ENCODE data around the gene COL8A1.

COL8A1 gene

GRCh38 chr3:99709686-99710085 is 71.3 kb downstream of the COL8A1 start:
- TF ChIP-seq TCF12 (IDR thresholded peaks at IDR 0.05; ENCODE audit: low read depth) (no peak), ZBTB7A (IDR thresholded peaks at IDR 0.05; ENCODE audit: low read depth) (no peak), MAX (IDR thresholded peaks at IDR 0.05) (no peak), EGR1 (IDR thresholded peaks at IDR 0.05) (no peak), EP300 (IDR thresholded peaks at IDR 0.05; ENCODE audit: borderline replicate concordance) (no peak), USF1 (IDR thresholded peaks at IDR 0.05) (no peak), RAD21 (IDR thresholded peaks at IDR 0.05; ENCODE audit: low read depth) (no peak), CREB1 (IDR thresholded peaks at IDR 0.05; ENCODE audit: low read depth) (no peak), TEAD4 (IDR thresholded peaks at IDR 0.05) (no peak), CEBPB (IDR thresholded peaks at IDR 0.05) (no peak), YY1 (IDR thresholded peaks at IDR 0.05; ENCODE audit: low read depth) (no peak), REST (IDR thresholded peaks at IDR 0.05; ENCODE audit: low read depth) (no peak), NFIC (IDR thresholded peaks at IDR 0.05) (no peak)

- no peak for TF ChIP-seq TEAD4 (IDR thresholded peaks at IDR 0.05)
These were observed 71.7 kb downstream of the COL8A1 start for GRCh38 chr3:99710094-99710493.

- TF ChIP-seq TEAD4 (IDR thresholded peaks at IDR 0.05) = no peak
- TF ChIP-seq FOXM1 (IDR thresholded peaks at IDR 0.05; ENCODE audit: borderline replicate concordance, low read depth) = no peak
- TF ChIP-seq CEBPB (IDR thresholded peaks at IDR 0.05) = no peak
- TF ChIP-seq USF1 (IDR thresholded peaks at IDR 0.05) = no peak
These were observed 73.0 kb downstream of the COL8A1 start for GRCh38 chr3:99711351-99711750.

- TF ChIP-seq NFIC (IDR thresholded peaks at IDR 0.05) (no peak), TCF12 (IDR thresholded peaks at IDR 0.05; ENCODE audit: low read depth) (no peak), USF1 (IDR thresholded peaks at IDR 0.05) (no peak), REST (IDR thresholded peaks at IDR 0.05; ENCODE audit: low read depth) (no peak), ZBTB7A (IDR thresholded peaks at IDR 0.05; ENCODE audit: low read depth) (no peak), TEAD4 (IDR thresholded peaks at IDR 0.05) (no peak), TAF1 (IDR thresholded peaks at IDR 0.05; ENCODE audit: low read depth) (no peak), EGR1 (IDR thresholded peaks at IDR 0.05) (no peak), MAX (IDR thresholded peaks at IDR 0.05) (no peak), CEBPB (IDR thresholded peaks at IDR 0.05) (no peak)
These were observed 74.0 kb downstream of the COL8A1 start for GRCh38 chr3:99712291-99712954.

- TF ChIP-seq CEBPB (IDR thresholded peaks at IDR 0.05) (no peak), CREB1 (IDR thresholded peaks at IDR 0.05; ENCODE audit: low read depth) (no peak), TAF1 (IDR thresholded peaks at IDR 0.05; ENCODE audit: low read depth) (no peak), YY1 (IDR thresholded peaks at IDR 0.05; ENCODE audit: low read depth) (no peak), EGR1 (IDR thresholded peaks at IDR 0.05) (no peak), REST (IDR thresholded peaks at IDR 0.05; ENCODE audit: low read depth) (no peak), ZBTB7A (IDR thresholded peaks at IDR 0.05; ENCODE audit: low read depth) (no peak), TEAD4 (IDR thresholded peaks at IDR 0.05) (no peak), NFIC (IDR thresholded peaks at IDR 0.05) (no peak), EP300 (IDR thresholded peaks at IDR 0.05; ENCODE audit: borderline replicate concordance) (no peak), FOXM1 (IDR thresholded peaks at IDR 0.05; ENCODE audit: borderline replicate concordance, low read depth) (no peak), TCF12 (IDR thresholded peaks at IDR 0.05; ENCODE audit: low read depth) (no peak), MAX (IDR thresholded peaks at IDR 0.05) (no peak)
These were observed 75.0 kb downstream of the COL8A1 start for GRCh38 chr3:99713440-99713839.
